RWPE1 (cell line): ENCODE data around the gene MOB3A.

Experiments used
- CTCF ChIA-PET: fragments of 350-600 bp; sonication (Branson Sonifier 250); formaldehyde crosslinking; extraction: SDS; loops from one replicate; lab custom pipeline; 2021; lab: Yijun Ruan, JAX
- POLR2A ChIA-PET: fragments of 400-600 bp; formaldehyde crosslinking; extraction: SDS; loops from one replicate; lab custom pipeline; 2020; ENCODE audit warnings: antibody characterized with exemption; ENCODE audit not compliant: low non-redundant PET; lab: Yijun Ruan, JAX
- DNase-seq: peaks from one replicate; pipeline ENCODE4 v3.0.0; 2012; ENCODE audit warnings: low spot score
- H3K27ac ChIP-seq: fragments of 450-650 bp; 2 replicates; pipeline ENCODE4 v1.5.1; 2017
- CTCF ChIP-seq: fragments of 450-650 bp; conservative IDR thresholded peaks from 2 replicates; pipeline ENCODE4 v1.5.1; 2017; ENCODE audit warnings: low read depth, mild to moderate bottlenecking

MOB3A gene

DNA sequence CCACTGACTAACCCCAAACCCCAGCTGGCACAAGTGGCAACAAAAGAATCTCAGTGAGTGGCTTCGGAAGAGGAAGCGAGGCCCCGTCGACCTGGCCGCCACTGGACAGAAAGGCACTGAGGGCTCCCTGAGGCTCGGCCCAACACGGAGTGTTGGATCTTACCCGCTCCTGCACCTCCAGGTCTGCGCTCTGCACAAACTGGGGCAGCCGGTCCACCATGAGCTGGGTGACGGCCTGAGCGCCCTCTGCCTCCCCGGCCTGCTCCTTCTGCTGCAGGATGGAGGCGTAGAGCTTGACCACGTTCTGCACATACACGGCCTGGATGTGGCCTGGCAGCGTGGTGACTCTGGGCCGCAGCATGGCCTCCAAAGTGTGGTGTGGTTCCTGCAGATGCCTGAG lies 22.3 kb upstream of the MOB3A start:
- ChIA-PET CTCF (no interaction called here), POLR2A (no interaction called here)
- TF ChIP-seq CTCF = no peak
- no peak overlapping the region for H3K27ac ChIP-seq
- DNase-seq = no peak

- CTCF ChIA-PET = interaction anchor here (0.6 to 0.7 kb wide), 2 partner anchors 41 to 115 kb away, joined by 3 to 4 read pairs; no protein-coding TSS in a partner anchor
- no peak for DNase-seq
- no peak for TF ChIP-seq CTCF
- no peak overlapping the region for H3K27ac ChIP-seq
- POLR2A ChIA-PET = no interaction called here
These were observed 21.3 kb upstream of the MOB3A start for GRCh38 chr19:2117215-2117960.

GRCh38 chr19:2116507-2116906 lies 20.4 kb upstream of the MOB3A start:
- H3K27ac ChIP-seq = no peak overlapping the region
- DNase-seq = no peak
- ChIA-PET POLR2A (no interaction called here), CTCF (interaction anchor here (0.6 to 0.7 kb wide), 2 partner anchors 17 to 40 kb away, joined by 3 to 4 read pairs; no protein-coding TSS in a partner anchor)
- no peak for TF ChIP-seq CTCF

DNA sequence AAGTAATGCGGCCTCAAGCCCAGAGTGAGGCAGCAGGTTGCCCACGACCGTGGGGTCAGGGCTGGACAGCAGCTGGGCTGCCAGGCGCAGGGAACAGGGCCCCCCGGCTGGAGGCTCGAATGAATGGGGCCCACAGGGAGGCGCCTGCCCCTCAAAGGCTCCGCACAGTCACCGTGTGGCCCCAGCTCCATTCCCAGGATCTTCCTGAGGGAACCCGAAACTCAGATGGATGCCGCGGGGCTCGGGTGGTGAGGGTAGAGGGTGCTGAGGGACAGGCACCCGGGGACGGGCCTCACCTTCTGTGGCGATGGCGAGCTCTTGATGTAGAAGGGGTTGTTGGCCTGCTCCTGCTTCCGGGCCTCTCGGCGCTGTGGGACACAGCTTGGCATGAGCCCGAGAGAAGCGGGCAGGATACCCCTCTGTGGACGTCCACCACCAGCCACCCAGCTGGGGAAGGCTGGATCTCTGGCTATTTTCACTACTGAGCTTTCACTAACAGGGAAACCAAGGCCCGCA lies 19.8 kb upstream of the MOB3A start:
- TF ChIP-seq CTCF = no peak
- POLR2A ChIA-PET = no interaction called here
- no peak for DNase-seq
- H3K27ac ChIP-seq = no peak overlapping the region; the same call in 1 of the 2 replicates
- CTCF ChIA-PET = interaction anchor here (0.6 to 0.7 kb wide), 2 partner anchors 18 to 644 kb away, joined by 3 read pairs; no protein-coding TSS in a partner anchor

DNA sequence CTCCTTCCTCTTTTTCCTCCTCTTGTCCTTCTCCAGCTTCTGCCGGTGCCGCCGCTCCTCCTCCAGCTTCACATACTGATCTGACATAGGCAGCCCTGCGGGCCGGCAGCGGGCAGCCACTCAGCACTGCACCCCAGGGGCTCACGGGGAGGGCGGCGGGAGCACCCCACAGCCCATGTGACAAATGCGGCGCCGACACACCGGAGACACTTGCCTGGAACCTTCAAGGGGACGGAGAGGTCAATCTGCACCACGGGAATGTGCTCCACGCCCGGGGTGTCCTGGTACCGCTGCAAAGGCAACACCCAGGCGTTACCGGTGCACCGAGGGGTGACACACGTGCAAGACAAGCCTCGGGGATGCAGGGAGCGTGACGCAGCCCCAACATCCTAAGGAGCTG lies 19.2 kb upstream of the MOB3A start:
- CTCF ChIA-PET = interaction anchor here (0.7 kb wide), 1 partner anchor 645 kb away, joined by 3 read pairs; no protein-coding TSS in a partner anchor
- peak overlapping the region; percentile 66 for H3K27ac ChIP-seq
- POLR2A ChIA-PET = no interaction called here
- TF ChIP-seq CTCF = no peak
- DNase-seq = no peak

GRCh38 chr19:2114821-2115220 lies 18.7 kb upstream of the MOB3A start:
- no peak for TF ChIP-seq CTCF
- ChIA-PET POLR2A (no interaction called here), CTCF (no interaction called here)

More at GRCh38 chr19:2114821-2115220, 18.7 kb upstream of the MOB3A start:
- H3K27ac ChIP-seq = peak overlapping the region; percentile 66
- no peak for DNase-seq
